Measurements from ENCODE around the gene TPX2. TPM values are rescaled to one million over a fixed set of nuclear protein-coding genes. Genes with fewer than 3 reads are reported as not detected.

Gene TPX2
- total RNA-seq, 1 experiment from 2014 or later: 248 TPM

DNA sequence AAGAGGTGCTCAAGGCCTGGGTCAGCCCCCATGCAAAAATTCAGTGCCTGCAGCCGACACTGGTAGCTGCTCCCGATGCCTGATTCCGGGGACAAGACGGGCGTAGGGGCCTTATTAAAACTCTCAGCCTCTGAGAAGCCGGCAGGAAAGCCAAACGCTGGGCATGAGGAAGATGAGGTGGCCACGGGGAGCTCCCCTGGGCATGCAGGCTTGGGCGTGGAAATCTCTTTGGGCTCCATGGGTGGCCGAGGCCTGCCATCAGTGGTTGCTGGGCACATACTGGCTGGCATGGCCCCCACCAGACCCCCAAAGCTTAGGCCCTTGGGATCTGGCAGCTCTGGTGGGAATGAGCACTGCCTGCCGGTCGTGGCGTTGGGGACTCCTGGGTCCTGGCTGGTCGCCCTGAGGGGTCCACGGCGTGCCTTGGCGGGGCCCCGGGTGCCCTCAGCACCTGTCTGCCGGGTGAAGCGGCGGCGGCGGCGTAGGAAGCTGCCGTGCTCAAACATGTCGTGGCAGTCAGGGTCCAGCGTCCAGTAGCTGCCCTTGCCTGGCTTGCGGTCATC lies 105.7 kb downstream of the TPX2 start:
- TF ChIP-seq, protein P1, sequence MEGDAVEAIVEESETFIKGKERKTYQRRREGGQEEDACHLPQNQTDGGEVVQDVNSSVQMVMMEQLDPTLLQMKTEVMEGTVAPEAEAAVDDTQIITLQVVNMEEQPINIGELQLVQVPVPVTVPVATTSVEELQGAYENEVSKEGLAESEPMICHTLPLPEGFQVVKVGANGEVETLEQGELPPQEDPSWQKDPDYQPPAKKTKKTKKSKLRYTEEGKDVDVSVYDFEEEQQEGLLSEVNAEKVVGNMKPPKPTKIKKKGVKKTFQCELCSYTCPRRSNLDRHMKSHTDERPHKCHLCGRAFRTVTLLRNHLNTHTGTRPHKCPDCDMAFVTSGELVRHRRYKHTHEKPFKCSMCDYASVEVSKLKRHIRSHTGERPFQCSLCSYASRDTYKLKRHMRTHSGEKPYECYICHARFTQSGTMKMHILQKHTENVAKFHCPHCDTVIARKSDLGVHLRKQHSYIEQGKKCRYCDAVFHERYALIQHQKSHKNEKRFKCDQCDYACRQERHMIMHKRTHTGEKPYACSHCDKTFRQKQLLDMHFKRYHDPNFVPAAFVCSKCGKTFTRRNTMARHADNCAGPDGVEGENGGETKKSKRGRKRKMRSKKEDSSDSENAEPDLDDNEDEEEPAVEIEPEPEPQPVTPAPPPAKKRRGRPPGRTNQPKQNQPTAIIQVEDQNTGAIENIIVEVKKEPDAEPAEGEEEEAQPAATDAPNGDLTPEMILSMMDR (IDR thresholded peaks at IDR 0.05): no peak
- TF ChIP-seq SIN3A (IDR thresholded peaks at IDR 0.05; ENCODE audit: borderline replicate concordance, insufficient read depth, low read depth, low read length): no peak
- no peak for TF ChIP-seq TCF7L2 (IDR thresholded peaks at IDR 0.05; ENCODE audit: low read depth, low read length)
- TF ChIP-seq POLR2AphosphoS5 (IDR thresholded peaks at IDR 0.05; ENCODE audit: low read depth, low read length): no peak
- TF ChIP-seq, protein P2, sequence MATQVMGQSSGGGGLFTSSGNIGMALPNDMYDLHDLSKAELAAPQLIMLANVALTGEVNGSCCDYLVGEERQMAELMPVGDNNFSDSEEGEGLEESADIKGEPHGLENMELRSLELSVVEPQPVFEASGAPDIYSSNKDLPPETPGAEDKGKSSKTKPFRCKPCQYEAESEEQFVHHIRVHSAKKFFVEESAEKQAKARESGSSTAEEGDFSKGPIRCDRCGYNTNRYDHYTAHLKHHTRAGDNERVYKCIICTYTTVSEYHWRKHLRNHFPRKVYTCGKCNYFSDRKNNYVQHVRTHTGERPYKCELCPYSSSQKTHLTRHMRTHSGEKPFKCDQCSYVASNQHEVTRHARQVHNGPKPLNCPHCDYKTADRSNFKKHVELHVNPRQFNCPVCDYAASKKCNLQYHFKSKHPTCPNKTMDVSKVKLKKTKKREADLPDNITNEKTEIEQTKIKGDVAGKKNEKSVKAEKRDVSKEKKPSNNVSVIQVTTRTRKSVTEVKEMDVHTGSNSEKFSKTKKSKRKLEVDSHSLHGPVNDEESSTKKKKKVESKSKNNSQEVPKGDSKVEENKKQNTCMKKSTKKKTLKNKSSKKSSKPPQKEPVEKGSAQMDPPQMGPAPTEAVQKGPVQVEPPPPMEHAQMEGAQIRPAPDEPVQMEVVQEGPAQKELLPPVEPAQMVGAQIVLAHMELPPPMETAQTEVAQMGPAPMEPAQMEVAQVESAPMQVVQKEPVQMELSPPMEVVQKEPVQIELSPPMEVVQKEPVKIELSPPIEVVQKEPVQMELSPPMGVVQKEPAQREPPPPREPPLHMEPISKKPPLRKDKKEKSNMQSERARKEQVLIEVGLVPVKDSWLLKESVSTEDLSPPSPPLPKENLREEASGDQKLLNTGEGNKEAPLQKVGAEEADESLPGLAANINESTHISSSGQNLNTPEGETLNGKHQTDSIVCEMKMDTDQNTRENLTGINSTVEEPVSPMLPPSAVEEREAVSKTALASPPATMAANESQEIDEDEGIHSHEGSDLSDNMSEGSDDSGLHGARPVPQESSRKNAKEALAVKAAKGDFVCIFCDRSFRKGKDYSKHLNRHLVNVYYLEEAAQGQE (IDR thresholded peaks at IDR 0.05; ENCODE audit: insufficient read depth in 1 of 2, low read depth in 2 of 2, low read length in 1 of 2): no peak
- H3K36me3 ChIP-seq (ENCODE audit: control insufficient read depth, insufficient read depth, low read length): no peaks in the 10 kb centered on the region
- H3K27me3 ChIP-seq (ENCODE audit: control insufficient read depth, insufficient read depth, low read length): no peaks in the 10 kb centered on the region
- no TSS peak for BruUV-seq (replicated peaks)
- ATAC-seq (no peak), DNase-seq (ENCODE audit: low read depth, low spot score) (no peak)
- POLR2A ChIA-PET: no interaction called here
- in situ Hi-C loops (cut with HindIII; ENCODE audit: low pct_unique_long_range_greater_than_20kb, low sequenced_read_pairs) (no loop called here), intact Hi-C loops (cut with micrococcal nuclease; ENCODE audit: unreplicated experiment) (no loop called here)
- H3K27ac ChIP-seq (ENCODE audit: low read length): peak overlapping the region; percentile 17; the same call in 1 of the 2 replicates
- no peaks in the 10 kb centered on the region for H3K9me3 ChIP-seq (ENCODE audit: control insufficient read depth, insufficient read depth, low read depth, low read length)
- CTCF ChIA-PET: interaction anchor here (1.1 to 2.5 kb wide), 2 partner anchors 11 to 107 kb away, joined by 3 to 9 read pairs; partner anchors contain the start of gene PDRG1
- H3K4me1 ChIP-seq (ENCODE audit: control insufficient read depth, insufficient read depth, low read length): peaks cover 55% of the 10 kb centered on the region
- H3K4me3 ChIP-seq (ENCODE audit: low read depth in 2 of 2, low read length in 2 of 2): peak overlapping the region; percentile 3 to 10; a peak in 3 of 4 replicates

DNA sequence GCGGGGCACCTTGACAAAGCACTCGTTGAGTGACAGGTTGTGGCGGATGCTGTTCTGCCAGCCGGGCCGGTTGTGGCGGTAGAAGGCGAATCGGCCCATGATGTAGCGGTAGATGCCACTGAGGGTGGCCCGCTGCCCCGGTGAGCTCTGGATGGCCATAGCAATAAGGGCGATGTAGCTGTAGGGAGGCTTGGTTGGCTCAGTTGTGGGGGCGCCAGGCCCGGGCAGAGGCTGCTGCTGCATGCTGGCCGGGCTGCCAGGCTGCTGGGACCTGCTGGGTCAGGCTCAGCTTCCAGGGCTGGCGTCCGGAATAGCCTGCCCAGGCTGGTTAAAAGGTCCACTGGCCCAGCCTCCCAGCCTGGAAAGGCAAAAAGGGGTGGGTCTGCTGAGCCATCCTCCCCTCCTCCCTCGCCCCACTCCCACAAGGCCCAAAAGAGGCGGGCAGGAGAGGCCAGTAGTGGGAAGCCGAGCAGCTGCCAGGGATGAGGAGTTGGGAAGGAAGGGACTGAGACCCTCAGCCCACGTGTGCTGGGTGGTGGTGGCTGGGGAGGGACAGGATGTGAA lies 106.3 kb downstream of the TPX2 start, which contains the start of gene FOXS1:
FOXS1 (minus strand) TSS at position 305 of the 564 bp plus-strand sequence; CDS start at position 243, 62 bp downstream.
- ATAC-seq: peak; percentile 26
- H3K36me3 ChIP-seq (ENCODE audit: control insufficient read depth, insufficient read depth, low read length): no peaks in the 10 kb centered on the region
- peak within 1 kb of the TSS; percentile 3 to 10; a peak in 3 of 4 replicates for H3K4me3 ChIP-seq (ENCODE audit: low read depth in 2 of 2, low read length in 2 of 2)
- H3K27ac ChIP-seq (ENCODE audit: low read length): peak within 1 kb of the TSS; percentile 84
- no peak for DNase-seq (ENCODE audit: low read depth, low spot score)
- no peaks in the 10 kb centered on the region for H3K27me3 ChIP-seq (ENCODE audit: control insufficient read depth, insufficient read depth, low read length)
- ChIA-PET CTCF (interaction anchor here (1.1 to 2.5 kb wide), 2 partner anchors 12 to 106 kb away, joined by 3 to 9 read pairs; partner anchors contain the start of gene PDRG1), POLR2A (no interaction called here)
- intact Hi-C loops (cut with micrococcal nuclease; ENCODE audit: unreplicated experiment) (no loop called here), in situ Hi-C loops (cut with HindIII; ENCODE audit: low pct_unique_long_range_greater_than_20kb, low sequenced_read_pairs) (no loop called here)
- TF ChIP-seq, protein P1 (IDR thresholded peaks at IDR 0.05): no peak
- TF ChIP-seq, protein P2 (IDR thresholded peaks at IDR 0.05; ENCODE audit: insufficient read depth in 1 of 2, low read depth in 2 of 2, low read length in 1 of 2): peak in 1 of 2 experiments; percentile 37; a peak in 1 of 4 replicates
- no peaks in the 10 kb centered on the region for H3K9me3 ChIP-seq (ENCODE audit: control insufficient read depth, insufficient read depth, low read depth, low read length)
- BruUV-seq (replicated peaks): no TSS peak
- peaks cover 54% of the 10 kb centered on the region for H3K4me1 ChIP-seq (ENCODE audit: control insufficient read depth, insufficient read depth, low read length)

Data from Panc1 (cell line).